Esophagus muscularis mucosa (tissue), 4 donors: ENCODE results near the gene ADSL. TPM values are rescaled to one million over a fixed set of nuclear protein-coding genes. Genes with fewer than 3 reads are reported as not detected.

Experiments
- DNase-seq: peaks from one replicate; pipeline ENCODE4 v3.0.0-alpha.2; 2017; ENCODE audit errors: extremely low spot score
- H3K27ac ChIP-seq, 4 donors: fragments of 200-600 bp; sonication (generic); replicated peaks in 1 of 4; 1 replicate in 3 of 4; 2 replicates in 1 of 4; pipeline ENCODE4 v1.5.1; 2016 to 2019; ENCODE audit warnings: mild to moderate bottlenecking in 1 of 4
- H3K27me3 ChIP-seq, 4 donors: fragments of 200-600 bp; sonication (generic); one replicate each; pipeline versions ENCODE4 v1.5.1 to v1.6.0; 2016 to 2019
- H3K36me3 ChIP-seq, 4 donors: fragments of 200-600 bp; sonication (generic); one replicate each; pipeline ENCODE4 v1.5.1; 2016 to 2019
- H3K4me1 ChIP-seq, 4 donors: fragments of 200-600 bp; sonication (generic); one replicate each; pipeline ENCODE4 v1.5.1; 2016 to 2019
- H3K4me3 ChIP-seq, 4 donors: fragments of 200-600 bp; sonication (generic); 1 replicate in 2 of 4; 2 replicates in 2 of 4; pipeline ENCODE4 v1.5.1; 2016 to 2019; ENCODE audit warnings: mild to moderate bottlenecking in 4 of 4, moderate library complexity in 1 of 4
- H3K9me3 ChIP-seq, 4 donors: fragments of 200-600 bp; sonication (generic); 1 replicate in 3 of 4; 2 replicates in 1 of 4; pipeline ENCODE4 v1.5.1; 2016 to 2019
- CTCF ChIP-seq, 3 experiments: fragments of 200-600 bp in 2 of 3; fragments of 450-650 bp in 1 of 3; sonication (generic) in 2 of 3; IDR thresholded peaks; one replicate each; pipeline ENCODE4 v1.5.1; 2017 to 2019; ENCODE audit warnings: antibody characterized with exemption in 3 of 3, mild to moderate bottlenecking in 2 of 3, moderate library complexity in 1 of 3
- EP300 ChIP-seq: sonication (generic); formaldehyde crosslinking; IDR thresholded peaks from one replicate; pipeline ENCODE4 v1.6.1; 2017; ENCODE audit warnings: antibody characterized with exemption
- POLR2A ChIP-seq: fragments of 450-650 bp; IDR thresholded peaks from one replicate; pipeline ENCODE4 v1.6.1; 2017; ENCODE audit warnings: antibody characterized with exemption, moderate library complexity, mild to moderate bottlenecking, low read depth
- POLR2AphosphoS5 ChIP-seq, 2 donors: sonication (generic); formaldehyde crosslinking; IDR thresholded peaks; one replicate each; pipeline ENCODE4 v1.6.1; 2017; ENCODE audit warnings: antibody characterized with exemption in 2 of 2
- WGBS: methylation state at CpG from one replicate; pipeline ENCODE4 v1.1.5; 2018; 5-methylcytosine and 5-hydroxymethylcytosine counted together
- intact Hi-C: fragments of 100-400 bp; cut with DNase I; formaldehyde crosslinking; loops from one replicate; pipeline ENCODE4 v1.15.1; 2023
- total RNA-seq, 4 donors: library from RNA; depleted of rRNA; stranded (reverse); fragments of >200 nt; gene quantifications; one replicate each; pipeline versions ENCODE4 v1.1.0 to v1.2.1, GENCODE V29; 2016

Gene ADSL
- total RNA-seq, 4 donors from 2014 or later: 58.7 to 91.1 (median 76.3) TPM

- intact Hi-C loops: no loop called here
- 96% methylated on average over 10 of the region's 10 CpGs for WGBS
These were observed 69.9 kb downstream of the ADSL start for GRCh38 chr22:40416267-40416570.

GRCh38 chr22:40416636-40417035 lies 70.3 kb downstream of the ADSL start:
- H3K4me3 ChIP-seq: no peak overlapping the region
- 91% methylated on average over 11 of the region's 11 CpGs for WGBS
- H3K27ac ChIP-seq: no peak overlapping the region
- H3K4me1 ChIP-seq: peaks cover 5 to 26% (median 22%) of the 10 kb centered on the region in 4 donors
- DNase-seq: no peak
- H3K9me3 ChIP-seq: no peaks in the 10 kb centered on the region
- peaks cover 40 to 67% (median 64%) of the 10 kb centered on the region in 4 donors for H3K36me3 ChIP-seq
- H3K27me3 ChIP-seq: no peaks in the 10 kb centered on the region
- TF ChIP-seq CTCF (IDR thresholded peaks at IDR 0.05): no peak
- intact Hi-C loops: no loop called here

More at GRCh38 chr22:40416267-40416570, 69.9 kb downstream of the ADSL start:
- TF ChIP-seq EP300 (no peak), CTCF (IDR thresholded peaks at IDR 0.05) (no peak), POLR2A (no peak), POLR2AphosphoS5 (IDR thresholded peaks at IDR 0.05) (no peak)
- peak overlapping the region in 1 of 4 donors; percentile 39 for H3K27ac ChIP-seq
- H3K4me1 ChIP-seq: peaks cover 5 to 26% (median 22%) of the 10 kb centered on the region in 4 donors
- H3K4me3 ChIP-seq: no peak overlapping the region
- DNase-seq: no peak
- H3K36me3 ChIP-seq: peaks cover 43 to 67% (median 64%) of the 10 kb centered on the region in 4 donors
- no peaks in the 10 kb centered on the region for H3K27me3 ChIP-seq
- no peaks in the 10 kb centered on the region for H3K9me3 ChIP-seq

GRCh38 chr22:40417041-40417440 lies 70.7 kb downstream of the ADSL start:
- TF ChIP-seq POLR2A (no peak), POLR2AphosphoS5 (IDR thresholded peaks at IDR 0.05) (no peak), CTCF (IDR thresholded peaks at IDR 0.05) (no peak), EP300 (no peak)
- Histone ChIP-seq H3K27ac (no peak overlapping the region), H3K9me3 (no peaks in the 10 kb centered on the region), H3K27me3 (no peaks in the 10 kb centered on the region), H3K36me3 (peaks cover 38 to 67% (median 64%) of the 10 kb centered on the region in 4 donors), H3K4me1 (peaks cover 5 to 26% (median 22%) of the 10 kb centered on the region in 4 donors), H3K4me3 (no peak overlapping the region)
- intact Hi-C loops: no loop called here
- no peak for DNase-seq
- WGBS: 93% methylated on average over 8 of the region's 8 CpGs

- Histone ChIP-seq H3K9me3 (no peaks in the 10 kb centered on the region), H3K27ac (no peak overlapping the region), H3K4me3 (no peak overlapping the region), H3K27me3 (no peaks in the 10 kb centered on the region), H3K36me3 (peaks cover 47 to 72% (median 69%) of the 10 kb centered on the region in 4 donors), H3K4me1 (peaks cover 5 to 26% (median 22%) of the 10 kb centered on the region in 4 donors)
- no peak for DNase-seq
- WGBS: no CpG with 5 or more reads among the region's 5 CpGs
- intact Hi-C loops: no loop called here
- TF ChIP-seq POLR2A: no peak
- no peak for TF ChIP-seq POLR2AphosphoS5 (IDR thresholded peaks at IDR 0.05)
- no peak for TF ChIP-seq EP300
- no peak for TF ChIP-seq CTCF (IDR thresholded peaks at IDR 0.05)
These were observed 71.6 kb downstream of the ADSL start for GRCh38 chr22:40417881-40418280.
